ENCODE data around the gene SLC25A53. TPM values are rescaled to one million over a fixed set of nuclear protein-coding genes. Genes with fewer than 3 reads are reported as not detected.

Gene SLC25A53
- 10 to 100 TPM in 4 of 5 donors, 1 to 10 TPM in 1; 7.5 to 17.6 (median 14.2) TPM for polyA plus RNA-seq (ENCODE audit: insufficient read depth in 1 of 5, insufficient read length in 5 of 5, low replicate concordance in 1 of 5)
- long read RNA-seq, donor 1, transcript SLC25A53-201 (2 exons, 731 nt), result major isoform, 11 of 54 reads
- long read RNA-seq, donor 1, partial matches to known transcripts, result 29 of 54 reads
- long read RNA-seq, donor 1, other reads (novel, unspliced or antisense), result 14 of 54 reads
- long read RNA-seq, donor 2, partial matches to known transcripts, result 0 of 3 reads
- long read RNA-seq, donor 2, other reads (novel, unspliced or antisense), result 0 of 3 reads
- long read RNA-seq, donor 3, transcript SLC25A53-201 (2 exons, 731 nt), result major isoform, 8 of 156 reads
- long read RNA-seq, donor 3, partial matches to known transcripts, result 142 of 156 reads
- long read RNA-seq, donor 3, other reads (novel, unspliced or antisense), result 6 of 156 reads
- long read RNA-seq, donor 4, transcript SLC25A53-201 (2 exons, 731 nt), result major isoform, 8 of 15 reads
- long read RNA-seq, donor 4, partial matches to known transcripts, result 7 of 15 reads
- long read RNA-seq, donor 4, other reads (novel, unspliced or antisense), result 0 of 15 reads
- long read RNA-seq, donor 5, transcript SLC25A53-201 (2 exons, 731 nt), result major isoform, 12 of 21 reads
- long read RNA-seq, donor 5, partial matches to known transcripts, result 9 of 21 reads
- long read RNA-seq, donor 5, other reads (novel, unspliced or antisense), result 0 of 21 reads
- long read RNA-seq, donor 6, transcript SLC25A53-201 (2 exons, 731 nt), result major isoform, 13 of 13 reads
- long read RNA-seq, donor 6, partial matches to known transcripts, result 0 of 13 reads
- long read RNA-seq, donor 6, other reads (novel, unspliced or antisense), result 0 of 13 reads
- long read RNA-seq, donor 7, transcript SLC25A53-201 (2 exons, 731 nt), result major isoform, 7 of 7 reads
- long read RNA-seq, donor 7, partial matches to known transcripts, result 0 of 7 reads
- long read RNA-seq, donor 7, other reads (novel, unspliced or antisense), result 0 of 7 reads
- long read RNA-seq, donor 8, partial matches to known transcripts, result 0 of 3 reads
- long read RNA-seq, donor 8, other reads (novel, unspliced or antisense), result 0 of 3 reads

GRCh38 chrX:104156630-104157529 is at the start of gene SLC25A53:
Gene SLC25A53 (minus strand): TSS chrX:104157009. CDS start chrX:104105257, 51,752 bp downstream.
- DNase-seq, result peak; percentile 77 to 78

GRCh38 chrX:104205548-104205947 is 48.7 kb upstream of the SLC25A53 start:
- no peak for DNase-seq

- peak; percentile 4 to 11 for DNase-seq
Observed at GRCh38 chrX:104195489-104196084, 38.8 kb upstream of the SLC25A53 start.

- no peak for DNase-seq
Observed at GRCh38 chrX:104195013-104195412, 38.2 kb upstream of the SLC25A53 start.

GRCh38 chrX:104193485-104193884 is 36.7 kb upstream of the SLC25A53 start:
- DNase-seq, result no peak

GRCh38 chrX:104189837-104190236 is 33.0 kb upstream of the SLC25A53 start:
- DNase-seq, result no peak

GRCh38 chrX:104187931-104188330 is 31.1 kb upstream of the SLC25A53 start:
- DNase-seq, result no peak

GRCh38 chrX:104183685-104184084 is 26.9 kb upstream of the SLC25A53 start:
- no peak for DNase-seq

- no peak for DNase-seq
Observed at GRCh38 chrX:104173841-104174240, 17.0 kb upstream of the SLC25A53 start.

- DNase-seq, result no peak
Observed at GRCh38 chrX:104172788-104173187, 16.0 kb upstream of the SLC25A53 start.

GRCh38 chrX:104172121-104172520 is 15.3 kb upstream of the SLC25A53 start:
- no peak for DNase-seq

- no peak for DNase-seq
Observed at GRCh38 chrX:104168127-104168526, 11.3 kb upstream of the SLC25A53 start.

GRCh38 chrX:104166735-104167436 is 10.1 kb upstream of the SLC25A53 start:
- DNase-seq, result peak in 1 of 2 donors; percentile 20

GRCh38 chrX:104165894-104166734 is 9.3 kb upstream of the SLC25A53 start, which contains the start of gene FAM199X:
Gene FAM199X (plus strand): TSS chrX:104166453. CDS start chrX:104166786, 333 bp downstream.
- peak; percentile 78 to 80 for DNase-seq

- DNase-seq, result no peak
Observed at GRCh38 chrX:104151037-104151436, 5.8 kb downstream of the SLC25A53 start.

GRCh38 chrX:104141087-104141760 is 15.6 kb downstream of the SLC25A53 start:
- no peak for DNase-seq

- DNase-seq, result no peak
Observed at GRCh38 chrX:104137496-104137895, 19.3 kb downstream of the SLC25A53 start.
